ENCODE results near the gene SDHAF2.
"Not testable (repeated sequence)": the region's sequence is repeated elsewhere in the genome, so short reads cannot be mapped to it uniquely, and the experiment has no call there.

SDHAF2 gene

GRCh38 chr11:61429691-61430582, at the start of gene SDHAF2, which contains the start of gene CPSF7:
Gene SDHAF2, plus strand, starts transcription at chr11:61430124. Its CDS starts 23 bp downstream, at chr11:61430147.
Gene CPSF7, minus strand, starts transcription at chr11:61429975. Its CDS starts 740 bp downstream, at chr11:61429235.
- peaks cover 9% of the 10 kb centered on the region for H3K36me3 ChIP-seq (ENCODE audit: control insufficient read depth, insufficient read depth, low read length)
- H3K27me3 ChIP-seq (ENCODE audit: control insufficient read depth, insufficient read depth, low read length), result no peaks in the 10 kb centered on the region
- H3K4me3 ChIP-seq (ENCODE audit: low read length), result peak within 1 kb of the TSS; percentile 100
- peaks cover 13% of the 10 kb centered on the region for H3K4me1 ChIP-seq (ENCODE audit: control insufficient read depth, insufficient read depth, low read length)
- peak within 1 kb of the TSS; percentile 99 for H3K9ac ChIP-seq (ENCODE audit: low read length)
- peak within 1 kb of the TSS; percentile 97 for H3K27ac ChIP-seq (ENCODE audit: low read depth, low read length)

- Histone ChIP-seq H3K27me3 (ENCODE audit: control insufficient read depth, insufficient read depth, low read length) (no peaks in the 10 kb centered on the region), H3K36me3 (ENCODE audit: control insufficient read depth, insufficient read depth, low read length) (no peaks in the 10 kb centered on the region), H3K4me1 (ENCODE audit: control insufficient read depth, insufficient read depth, low read length) (no peaks in the 10 kb centered on the region), H3K9ac (ENCODE audit: low read length) (no peak overlapping the region), H3K4me3 (ENCODE audit: low read length) (no peak overlapping the region), H3K27ac (ENCODE audit: low read depth, low read length) (no peak overlapping the region)
Observed at GRCh38 chr11:61380884-61381283, 49.0 kb upstream of the SDHAF2 start.

GRCh38 chr11:61383859-61384258, 46.1 kb upstream of the SDHAF2 start:
- H3K36me3 ChIP-seq (ENCODE audit: control insufficient read depth, insufficient read depth, low read length); H3K27ac ChIP-seq (ENCODE audit: low read depth, low read length); H3K4me3 ChIP-seq (ENCODE audit: low read length); H3K4me1 ChIP-seq (ENCODE audit: control insufficient read depth, insufficient read depth, low read length); H3K27me3 ChIP-seq (ENCODE audit: control insufficient read depth, insufficient read depth, low read length); H3K9ac ChIP-seq (ENCODE audit: low read length): not testable (repeated sequence)

- H3K4me3 ChIP-seq (ENCODE audit: low read length), result no peak overlapping the region
- H3K9ac ChIP-seq (ENCODE audit: low read length), result no peak overlapping the region
- H3K4me1 ChIP-seq (ENCODE audit: control insufficient read depth, insufficient read depth, low read length), result no peaks in the 10 kb centered on the region
- H3K27ac ChIP-seq (ENCODE audit: low read depth, low read length), result no peak overlapping the region
- no peaks in the 10 kb centered on the region for H3K27me3 ChIP-seq (ENCODE audit: control insufficient read depth, insufficient read depth, low read length)
- no peaks in the 10 kb centered on the region for H3K36me3 ChIP-seq (ENCODE audit: control insufficient read depth, insufficient read depth, low read length)
Observed at GRCh38 chr11:61384271-61385242, 45.4 kb upstream of the SDHAF2 start.

GRCh38 chr11:61390161-61390560, 39.8 kb upstream of the SDHAF2 start:
- H3K27me3 ChIP-seq (ENCODE audit: control insufficient read depth, insufficient read depth, low read length), result no peaks in the 10 kb centered on the region
- H3K9ac ChIP-seq (ENCODE audit: low read length), result no peak overlapping the region
- H3K36me3 ChIP-seq (ENCODE audit: control insufficient read depth, insufficient read depth, low read length), result no peaks in the 10 kb centered on the region
- H3K27ac ChIP-seq (ENCODE audit: low read depth, low read length), result no peak overlapping the region
- peaks cover 5% of the 10 kb centered on the region for H3K4me1 ChIP-seq (ENCODE audit: control insufficient read depth, insufficient read depth, low read length)
- H3K4me3 ChIP-seq (ENCODE audit: low read length), result no peak overlapping the region

- H3K4me3 ChIP-seq (ENCODE audit: low read length), result peak overlapping the region; percentile 92
- H3K36me3 ChIP-seq (ENCODE audit: control insufficient read depth, insufficient read depth, low read length), result peaks cover 4% of the 10 kb centered on the region
- no peaks in the 10 kb centered on the region for H3K27me3 ChIP-seq (ENCODE audit: control insufficient read depth, insufficient read depth, low read length)
- H3K27ac ChIP-seq (ENCODE audit: low read depth, low read length), result peak overlapping the region; percentile 77
- peak overlapping the region; percentile 43 for H3K9ac ChIP-seq (ENCODE audit: low read length)
- peaks cover 5% of the 10 kb centered on the region for H3K4me1 ChIP-seq (ENCODE audit: control insufficient read depth, insufficient read depth, low read length)
Observed at GRCh38 chr11:61392981-61393595, 36.8 kb upstream of the SDHAF2 start.

GRCh38 chr11:61401173-61401572, 28.8 kb upstream of the SDHAF2 start:
- H3K4me3 ChIP-seq (ENCODE audit: low read length), result no peak overlapping the region
- H3K36me3 ChIP-seq (ENCODE audit: control insufficient read depth, insufficient read depth, low read length), result peaks cover 31% of the 10 kb centered on the region

GRCh38 chr11:61401573-61401972, 28.4 kb upstream of the SDHAF2 start:
- Histone ChIP-seq H3K36me3 (ENCODE audit: control insufficient read depth, insufficient read depth, low read length) (peaks cover 31% of the 10 kb centered on the region), H3K4me3 (ENCODE audit: low read length) (no peak overlapping the region), H3K27ac (ENCODE audit: low read depth, low read length) (no peak overlapping the region)

More at GRCh38 chr11:61401173-61401572, 28.8 kb upstream of the SDHAF2 start:
- Histone ChIP-seq H3K9ac (ENCODE audit: low read length) (no peak overlapping the region), H3K27me3 (ENCODE audit: control insufficient read depth, insufficient read depth, low read length) (no peaks in the 10 kb centered on the region), H3K4me1 (ENCODE audit: control insufficient read depth, insufficient read depth, low read length) (no peaks in the 10 kb centered on the region), H3K27ac (ENCODE audit: low read depth, low read length) (no peak overlapping the region)

GRCh38 chr11:61403658-61404057, 26.3 kb upstream of the SDHAF2 start:
- H3K4me1 ChIP-seq (ENCODE audit: control insufficient read depth, insufficient read depth, low read length), result no peaks in the 10 kb centered on the region
- no peaks in the 10 kb centered on the region for H3K27me3 ChIP-seq (ENCODE audit: control insufficient read depth, insufficient read depth, low read length)
- H3K36me3 ChIP-seq (ENCODE audit: control insufficient read depth, insufficient read depth, low read length), result peaks cover 31% of the 10 kb centered on the region
- H3K4me3 ChIP-seq (ENCODE audit: low read length), result no peak overlapping the region
- H3K9ac ChIP-seq (ENCODE audit: low read length), result no peak overlapping the region
- H3K27ac ChIP-seq (ENCODE audit: low read depth, low read length), result no peak overlapping the region

More at GRCh38 chr11:61401573-61401972, 28.4 kb upstream of the SDHAF2 start:
- H3K27me3 ChIP-seq (ENCODE audit: control insufficient read depth, insufficient read depth, low read length), result no peaks in the 10 kb centered on the region
- H3K4me1 ChIP-seq (ENCODE audit: control insufficient read depth, insufficient read depth, low read length), result no peaks in the 10 kb centered on the region
- H3K9ac ChIP-seq (ENCODE audit: low read length), result no peak overlapping the region

- no peak overlapping the region for H3K27ac ChIP-seq (ENCODE audit: low read depth, low read length)
Observed at GRCh38 chr11:61404103-61404502, 25.8 kb upstream of the SDHAF2 start.

GRCh38 chr11:61404641-61405040, 25.3 kb upstream of the SDHAF2 start:
- Histone ChIP-seq H3K27ac (ENCODE audit: low read depth, low read length) (no peak overlapping the region), H3K27me3 (ENCODE audit: control insufficient read depth, insufficient read depth, low read length) (no peaks in the 10 kb centered on the region), H3K4me1 (ENCODE audit: control insufficient read depth, insufficient read depth, low read length) (no peaks in the 10 kb centered on the region), H3K9ac (ENCODE audit: low read length) (no peak overlapping the region), H3K4me3 (ENCODE audit: low read length) (no peak overlapping the region), H3K36me3 (ENCODE audit: control insufficient read depth, insufficient read depth, low read length) (peaks cover 31% of the 10 kb centered on the region)

More at GRCh38 chr11:61404103-61404502, 25.8 kb upstream of the SDHAF2 start:
- H3K4me1 ChIP-seq (ENCODE audit: control insufficient read depth, insufficient read depth, low read length), result no peaks in the 10 kb centered on the region
- no peak overlapping the region for H3K4me3 ChIP-seq (ENCODE audit: low read length)
- peaks cover 31% of the 10 kb centered on the region for H3K36me3 ChIP-seq (ENCODE audit: control insufficient read depth, insufficient read depth, low read length)
- no peaks in the 10 kb centered on the region for H3K27me3 ChIP-seq (ENCODE audit: control insufficient read depth, insufficient read depth, low read length)
- no peak overlapping the region for H3K9ac ChIP-seq (ENCODE audit: low read length)

GRCh38 chr11:61406067-61406466, 23.9 kb upstream of the SDHAF2 start:
- peaks cover 41% of the 10 kb centered on the region for H3K36me3 ChIP-seq (ENCODE audit: control insufficient read depth, insufficient read depth, low read length)

More at GRCh38 chr11:61406067-61406466, 23.9 kb upstream of the SDHAF2 start:
- Histone ChIP-seq H3K4me3 (ENCODE audit: low read length) (no peak overlapping the region), H3K27ac (ENCODE audit: low read depth, low read length) (no peak overlapping the region), H3K9ac (ENCODE audit: low read length) (no peak overlapping the region), H3K27me3 (ENCODE audit: control insufficient read depth, insufficient read depth, low read length) (no peaks in the 10 kb centered on the region), H3K4me1 (ENCODE audit: control insufficient read depth, insufficient read depth, low read length) (no peaks in the 10 kb centered on the region)
